Trophoblast cell (in vitro differentiated cells and primary cell): ENCODE results near the gene MSMO1.

Source experiments
- DNase-seq, 2 donors: peaks; one replicate each; pipeline ENCODE4 v3.0.0-alpha.2; 2016
- H2AFZ ChIP-seq: 2 replicates; pipeline ENCODE4 v1.6.1; 2013; ENCODE audit warnings: low read length, moderate library complexity, mild to moderate bottlenecking; ENCODE audit not compliant: insufficient read depth, poor library complexity
- H2AK5ac ChIP-seq: 2 replicates; pipeline ENCODE4 v1.6.1; 2013; ENCODE audit warnings: mild to moderate bottlenecking, low read length
- H2BK120ac ChIP-seq: 2 replicates; pipeline ENCODE4 v1.6.1; 2013; ENCODE audit warnings: low read length, mild to moderate bottlenecking, moderate library complexity; ENCODE audit not compliant: insufficient read depth, poor library complexity
- H2BK12ac ChIP-seq: 2 replicates; pipeline ENCODE4 v1.6.1; 2013; ENCODE audit warnings: mild to moderate bottlenecking, low read length, moderate library complexity
- H2BK5ac ChIP-seq: 2 replicates; pipeline ENCODE4 v1.6.1; 2013; ENCODE audit warnings: low read length, low read depth, moderate library complexity, mild to moderate bottlenecking; ENCODE audit not compliant: poor library complexity
- H3K14ac ChIP-seq: 2 replicates; pipeline ENCODE4 v1.6.1; 2013; ENCODE audit warnings: mild to moderate bottlenecking, low read length
- H3K18ac ChIP-seq: 2 replicates; pipeline ENCODE4 v1.6.1; 2013; ENCODE audit warnings: mild to moderate bottlenecking, low read length
- H3K23ac ChIP-seq: 2 replicates; pipeline ENCODE4 v1.6.1; 2013; ENCODE audit warnings: low read length
- H3K27ac ChIP-seq: 2 replicates; pipeline ENCODE4 v1.5.1; 2013; ENCODE audit warnings: low read depth, mild to moderate bottlenecking, inconsistent platforms, low read length, moderate library complexity
- H3K27me3 ChIP-seq: 2 replicates; pipeline ENCODE4 v1.6.1; 2013; ENCODE audit warnings: inconsistent platforms, mild to moderate bottlenecking, low read length, moderate library complexity; ENCODE audit not compliant: insufficient read depth
- H3K36me3 ChIP-seq, 2 experiments: 1 replicate in 1 of 2; 2 replicates in 1 of 2; pipeline ENCODE4 v1.6.1; 2013; ENCODE audit warnings: low read length in 2 of 2, mild to moderate bottlenecking in 2 of 2, moderate library complexity in 1 of 2; ENCODE audit not compliant: insufficient read depth in 2 of 2, control insufficient read depth in 1 of 2
- H3K4ac ChIP-seq: 2 replicates; pipeline ENCODE4 v1.6.1; 2013; ENCODE audit warnings: low read depth, mild to moderate bottlenecking, low read length, moderate library complexity
- H3K4me1 ChIP-seq, 2 experiments: 1 replicate in 1 of 2; 2 replicates in 1 of 2; pipeline ENCODE4 v1.6.1; 2013; ENCODE audit warnings: low read length in 2 of 2, mild to moderate bottlenecking in 2 of 2, moderate library complexity in 1 of 2; ENCODE audit not compliant: insufficient read depth in 2 of 2, control insufficient read depth in 1 of 2
- H3K4me2 ChIP-seq: 2 replicates; pipeline ENCODE4 v1.6.1; 2013; ENCODE audit warnings: inconsistent platforms, mild to moderate bottlenecking, low read length, moderate library complexity
- H3K4me3 ChIP-seq: 2 replicates; pipeline ENCODE4 v1.5.1; 2013; ENCODE audit warnings: mild to moderate bottlenecking, low read depth, low read length, inconsistent platforms
- H3K79me1 ChIP-seq: one replicate; pipeline ENCODE4 v1.6.1; 2013; ENCODE audit warnings: low read length
- H3K79me2 ChIP-seq: 2 replicates; pipeline ENCODE4 v1.6.1; 2013; ENCODE audit warnings: low read length, mild to moderate bottlenecking; ENCODE audit not compliant: control insufficient read depth, insufficient read depth, poor library complexity
- H3K9ac ChIP-seq: 2 replicates; pipeline ENCODE4 v1.6.1; 2013; ENCODE audit warnings: mild to moderate bottlenecking, low read length
- H3K9me3 ChIP-seq: 2 replicates; pipeline ENCODE4 v1.6.1; 2013; ENCODE audit warnings: low read depth, mild to moderate bottlenecking, control low read depth, inconsistent platforms, low read length; ENCODE audit not compliant: insufficient read depth
- H4K12ac ChIP-seq: 2 replicates; pipeline ENCODE4 v1.6.1; 2013; ENCODE audit warnings: low read depth, mild to moderate bottlenecking, low read length, moderate library complexity
- H4K8ac ChIP-seq: 2 replicates; pipeline ENCODE4 v1.6.1; 2013; ENCODE audit warnings: low read depth, mild to moderate bottlenecking, low read length, moderate library complexity
- H4K91ac ChIP-seq: one replicate; pipeline ENCODE4 v1.6.1; 2013; ENCODE audit warnings: low read depth, mild to moderate bottlenecking, low read length, moderate library complexity
- WGBS: extraction: QIAGEN DNeasy Blood & Tissue Kit; methylation state at CpG from one replicate; pipeline ENCODE4 v1.1.7; 2013; ENCODE audit warnings: missing lambda C conversion rate; ENCODE audit not compliant: insufficient read length, insufficient coverage; ENCODE audit errors: extremely low coverage; 5-methylcytosine and 5-hydroxymethylcytosine counted together

MSMO1 gene

GRCh38 chr4:165360041-165360695, 32.7 kb downstream of the MSMO1 start:
- Histone ChIP-seq H3K4me3 (no peak overlapping the region), H3K79me1 (no peaks in the 10 kb centered on the region), H2AFZ (no peak overlapping the region), H4K91ac (no peak overlapping the region), H3K27me3 (no peaks in the 10 kb centered on the region), H3K27ac (no peak overlapping the region), H3K36me3 (no peaks in the 10 kb centered on the region), H4K8ac (no peak overlapping the region), H3K18ac (no peak overlapping the region), H4K12ac (no peak overlapping the region), H3K4me2 (no peak overlapping the region), H3K79me2 (no peaks in the 10 kb centered on the region), H3K23ac (no peak overlapping the region), H2BK5ac (no peak overlapping the region), H3K9ac (no peak overlapping the region), H3K4ac (no peak overlapping the region), H2BK12ac (no peak overlapping the region), H2AK5ac (no peak overlapping the region), H3K9me3 (no peaks in the 10 kb centered on the region), H3K14ac (no peak overlapping the region), H2BK120ac (no peak overlapping the region), H3K4me1 (peaks cover 0 to 2% of the 10 kb centered on the region in 2 experiments)
- no peak for DNase-seq
- WGBS = no CpG with 5 or more reads among the region's 6 CpGs

GRCh38 chr4:165360985-165361670, 33.7 kb downstream of the MSMO1 start:
- no CpG with 5 or more reads among the region's 7 CpGs for WGBS
- H3K14ac ChIP-seq = no peak overlapping the region

DNA sequence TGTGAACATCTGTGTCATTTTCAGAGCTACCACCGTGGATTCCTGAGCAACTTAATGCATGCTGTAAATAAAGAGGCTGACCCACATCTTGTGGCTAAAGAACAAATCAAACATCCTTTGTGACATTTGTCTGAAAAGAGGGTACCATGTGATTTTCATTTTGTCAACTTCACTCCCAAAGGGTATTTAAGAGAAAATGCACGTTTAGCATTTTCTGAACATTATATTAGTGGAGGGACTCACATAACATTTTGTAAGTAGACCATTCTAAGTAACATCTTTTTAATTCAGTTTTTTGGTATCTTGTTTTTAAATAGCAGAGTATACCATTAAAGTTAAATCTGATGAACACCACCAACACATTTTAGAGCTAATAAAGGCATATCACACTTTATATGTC, 34.3 kb downstream of the MSMO1 start:
- Histone ChIP-seq H3K9ac (no peak overlapping the region), H2AFZ (no peak overlapping the region), H3K9me3 (no peaks in the 10 kb centered on the region), H2BK12ac (no peak overlapping the region), H4K91ac (no peak overlapping the region), H3K18ac (no peak overlapping the region), H3K79me2 (no peaks in the 10 kb centered on the region), H3K4me3 (no peak overlapping the region), H4K12ac (no peak overlapping the region), H4K8ac (no peak overlapping the region), H3K79me1 (no peaks in the 10 kb centered on the region), H3K4ac (no peak overlapping the region), H3K23ac (no peak overlapping the region), H3K36me3 (no peaks in the 10 kb centered on the region), H3K27ac (no peak overlapping the region), H2BK5ac (no peak overlapping the region), H2BK120ac (no peak overlapping the region), H3K4me1 (peaks cover 0 to 2% of the 10 kb centered on the region in 2 experiments), H3K4me2 (no peak overlapping the region), H3K14ac (no peak overlapping the region), H2AK5ac (no peak overlapping the region), H3K27me3 (no peaks in the 10 kb centered on the region)
- no peak for DNase-seq
- no CpG with 5 or more reads among the region's 2 CpGs for WGBS

More at GRCh38 chr4:165360985-165361670, 33.7 kb downstream of the MSMO1 start:
- H3K4me1 ChIP-seq = peaks cover 0 to 2% of the 10 kb centered on the region in 2 experiments
- H3K79me1 ChIP-seq = no peaks in the 10 kb centered on the region
- H3K9ac ChIP-seq = no peak overlapping the region
- H4K91ac ChIP-seq = no peak overlapping the region
- H3K4me2 ChIP-seq = no peak overlapping the region
- H3K4me3 ChIP-seq = no peak overlapping the region
- no peak overlapping the region for H3K18ac ChIP-seq
- H2AFZ ChIP-seq = no peak overlapping the region
- no peak overlapping the region for H2BK12ac ChIP-seq
- H2BK5ac ChIP-seq = no peak overlapping the region
- H3K4ac ChIP-seq = no peak overlapping the region
- no peak overlapping the region for H3K23ac ChIP-seq
- DNase-seq = no peak
- no peak overlapping the region for H4K8ac ChIP-seq
- H2BK120ac ChIP-seq = no peak overlapping the region
- H4K12ac ChIP-seq = no peak overlapping the region
- H3K9me3 ChIP-seq = no peaks in the 10 kb centered on the region
- no peak overlapping the region for H2AK5ac ChIP-seq
- no peak overlapping the region for H3K27ac ChIP-seq
- H3K36me3 ChIP-seq = no peaks in the 10 kb centered on the region
- H3K79me2 ChIP-seq = no peaks in the 10 kb centered on the region
- H3K27me3 ChIP-seq = no peaks in the 10 kb centered on the region

- no peaks in the 10 kb centered on the region for H3K27me3 ChIP-seq
- no peak overlapping the region for H3K23ac ChIP-seq
- DNase-seq = no peak
- no peak overlapping the region for H4K12ac ChIP-seq
- H4K91ac ChIP-seq = no peak overlapping the region
- H3K4me2 ChIP-seq = no peak overlapping the region
- H3K4me3 ChIP-seq = no peak overlapping the region
- no peak overlapping the region for H3K9ac ChIP-seq
- H3K14ac ChIP-seq = no peak overlapping the region
- H3K4me1 ChIP-seq = peaks cover 0 to 2% of the 10 kb centered on the region in 2 experiments
- no peak overlapping the region for H2BK120ac ChIP-seq
- no peak overlapping the region for H3K27ac ChIP-seq
- no peak overlapping the region for H2BK12ac ChIP-seq
- H3K36me3 ChIP-seq = no peaks in the 10 kb centered on the region
- no peaks in the 10 kb centered on the region for H3K9me3 ChIP-seq
- H2BK5ac ChIP-seq = no peak overlapping the region
- WGBS = no CpG with 5 or more reads among the region's 2 CpGs
- no peak overlapping the region for H3K4ac ChIP-seq
- no peaks in the 10 kb centered on the region for H3K79me2 ChIP-seq
- no peak overlapping the region for H3K18ac ChIP-seq
- no peaks in the 10 kb centered on the region for H3K79me1 ChIP-seq
- no peak overlapping the region for H4K8ac ChIP-seq
- no peak overlapping the region for H2AK5ac ChIP-seq
- no peak overlapping the region for H2AFZ ChIP-seq
Measured at GRCh38 chr4:165364452-165365080, 37.1 kb downstream of the MSMO1 start.
